GM12801 (cell line): ENCODE measurements around the gene ZNF616.

Experiments used
- TF ChIP-seq, protein P1 (sequence below): IDR thresholded peaks from one replicate; pipeline ENCODE4 v1.5.1; 2011; ENCODE audit warnings: control low read depth; ENCODE audit not compliant: insufficient read length; ENCODE audit errors: extremely low read depth

The ZNF616 gene

DNA sequence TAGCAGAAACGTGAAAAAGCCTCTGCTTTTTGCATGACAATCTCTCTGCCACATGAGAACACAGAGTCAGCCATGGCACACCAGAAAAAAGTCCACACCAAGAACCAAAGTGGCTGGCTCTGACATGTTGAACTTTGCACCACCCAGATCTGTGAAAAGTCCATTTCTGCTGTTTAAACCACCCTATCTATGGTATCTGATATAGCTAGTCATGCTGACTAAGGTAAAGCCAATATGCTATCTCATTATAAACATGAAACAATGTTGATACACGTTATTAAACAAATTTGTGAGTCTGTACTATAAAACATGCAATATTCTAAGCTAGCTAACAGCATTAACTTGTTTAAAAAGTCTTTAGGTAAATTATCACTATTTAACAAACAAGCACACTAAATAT lies 70.1 kb downstream of the ZNF616 start:
- TF ChIP-seq, protein P1, sequence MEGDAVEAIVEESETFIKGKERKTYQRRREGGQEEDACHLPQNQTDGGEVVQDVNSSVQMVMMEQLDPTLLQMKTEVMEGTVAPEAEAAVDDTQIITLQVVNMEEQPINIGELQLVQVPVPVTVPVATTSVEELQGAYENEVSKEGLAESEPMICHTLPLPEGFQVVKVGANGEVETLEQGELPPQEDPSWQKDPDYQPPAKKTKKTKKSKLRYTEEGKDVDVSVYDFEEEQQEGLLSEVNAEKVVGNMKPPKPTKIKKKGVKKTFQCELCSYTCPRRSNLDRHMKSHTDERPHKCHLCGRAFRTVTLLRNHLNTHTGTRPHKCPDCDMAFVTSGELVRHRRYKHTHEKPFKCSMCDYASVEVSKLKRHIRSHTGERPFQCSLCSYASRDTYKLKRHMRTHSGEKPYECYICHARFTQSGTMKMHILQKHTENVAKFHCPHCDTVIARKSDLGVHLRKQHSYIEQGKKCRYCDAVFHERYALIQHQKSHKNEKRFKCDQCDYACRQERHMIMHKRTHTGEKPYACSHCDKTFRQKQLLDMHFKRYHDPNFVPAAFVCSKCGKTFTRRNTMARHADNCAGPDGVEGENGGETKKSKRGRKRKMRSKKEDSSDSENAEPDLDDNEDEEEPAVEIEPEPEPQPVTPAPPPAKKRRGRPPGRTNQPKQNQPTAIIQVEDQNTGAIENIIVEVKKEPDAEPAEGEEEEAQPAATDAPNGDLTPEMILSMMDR: no peak

DNA sequence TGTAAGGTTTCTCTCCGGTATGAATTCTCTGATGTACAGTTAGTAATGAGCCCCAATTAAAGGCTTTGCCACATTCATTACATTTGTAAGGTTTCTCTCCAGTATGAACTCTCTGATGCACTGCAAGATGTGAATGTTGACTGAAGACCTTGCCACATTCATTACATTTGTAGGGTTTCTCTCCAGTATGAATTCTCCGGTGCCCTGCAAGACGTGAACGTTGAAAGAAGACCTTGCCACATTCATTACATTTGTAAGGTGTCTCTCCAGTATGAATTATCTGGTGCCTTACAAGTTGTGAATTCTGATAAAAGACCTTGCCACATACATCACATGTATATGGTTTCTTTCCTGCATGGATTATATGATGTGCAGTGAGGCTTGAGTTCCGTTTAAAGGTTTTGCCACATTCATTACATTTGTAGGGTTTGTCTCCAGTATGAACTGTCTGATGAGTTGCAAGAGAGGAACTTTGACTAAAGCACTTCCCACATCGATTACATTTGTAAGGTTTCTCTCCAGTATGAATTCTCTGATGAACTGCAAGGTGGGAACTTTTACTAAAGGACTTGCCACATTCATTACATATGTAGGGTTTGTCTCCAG lies 73.4 kb downstream of the ZNF616 start:
- TF ChIP-seq, protein P1: no peak

DNA sequence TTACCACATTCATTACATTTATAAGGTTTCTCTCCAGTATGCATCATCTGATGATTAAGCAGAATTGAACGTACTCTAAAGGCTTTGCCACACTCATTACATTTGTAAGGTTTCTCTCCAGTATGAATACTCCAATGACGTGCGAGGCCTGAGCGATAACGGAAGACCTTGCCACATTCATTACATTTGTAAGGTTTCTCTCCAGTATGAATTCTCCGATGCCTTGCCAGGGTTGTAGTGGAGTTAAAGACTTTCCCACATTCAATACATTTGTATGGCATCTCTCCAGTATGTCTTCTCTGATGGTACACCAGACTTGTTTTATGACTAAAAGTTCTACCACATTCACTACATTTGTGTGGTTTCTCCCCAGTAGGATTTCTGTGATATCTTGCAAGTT lies 74.3 kb downstream of the ZNF616 start:
- TF ChIP-seq, protein P1: no peak
